Activated T-cell treated with anti-CD3 and anti-CD28 coated beads for 48 hours (primary cell): ENCODE data around the gene ADAMTS2.

Experiments
- DNase-seq: peaks from one replicate; pipeline ENCODE4 v3.0.0-alpha.2; 2020; ENCODE audit warnings: low read depth

ADAMTS2 gene

DNA sequence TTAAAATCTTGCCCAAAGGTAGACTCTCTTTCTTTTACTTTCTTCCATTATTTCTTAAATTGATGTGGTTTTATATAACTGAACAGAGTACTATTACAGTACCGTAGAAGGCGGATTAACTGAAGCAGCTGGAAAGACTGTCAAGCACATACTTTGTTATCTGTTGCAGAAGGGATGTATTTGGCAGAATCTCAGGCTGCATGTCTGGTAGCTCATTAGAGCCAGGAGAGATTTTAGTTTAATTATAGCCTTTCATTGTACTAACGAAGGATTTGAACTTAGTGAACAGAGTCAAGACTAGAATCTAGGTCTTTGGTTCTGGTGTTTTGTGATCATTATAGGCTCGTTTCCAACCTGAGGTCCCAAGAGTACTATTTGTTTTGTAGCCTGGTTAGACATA is 264.5 kb downstream of the ADAMTS2 start:
- DNase-seq = no peak

DNA sequence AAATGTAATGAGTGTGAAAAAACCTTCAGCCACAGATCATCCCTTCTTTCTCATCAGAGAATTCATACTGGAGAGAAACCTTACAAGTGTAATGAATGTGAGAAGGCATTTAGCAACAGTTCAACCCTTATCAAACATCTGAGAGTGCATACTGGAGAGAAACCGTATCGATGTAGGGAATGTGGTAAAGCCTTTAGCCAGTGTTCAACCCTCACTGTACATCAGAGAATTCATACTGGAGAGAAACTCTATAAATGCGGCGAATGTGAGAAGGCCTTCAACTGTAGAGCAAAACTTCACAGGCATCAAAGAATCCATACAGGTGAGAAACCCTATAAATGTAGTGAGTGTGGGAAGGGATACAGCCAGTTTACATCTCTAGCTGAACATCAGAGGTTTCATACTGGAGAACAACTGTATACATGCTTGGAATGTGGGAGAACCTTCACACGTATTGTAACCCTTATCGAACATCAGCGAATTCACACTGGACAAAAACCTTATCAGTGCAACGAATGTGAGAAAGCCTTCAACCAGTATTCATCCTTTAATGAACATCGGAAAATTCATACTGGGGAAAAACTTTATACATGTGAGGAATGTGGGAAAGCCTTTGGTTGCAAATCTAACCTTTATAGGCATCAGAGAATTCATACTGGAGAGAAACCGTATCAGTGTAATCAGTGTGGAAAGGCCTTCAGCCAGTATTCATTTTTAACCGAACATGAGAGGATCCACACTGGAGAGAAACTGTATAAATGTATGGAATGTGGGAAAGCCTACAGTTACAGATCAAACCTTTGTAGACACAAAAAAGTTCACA is 265.9 kb downstream of the ADAMTS2 start:
- no peak for DNase-seq

DNA sequence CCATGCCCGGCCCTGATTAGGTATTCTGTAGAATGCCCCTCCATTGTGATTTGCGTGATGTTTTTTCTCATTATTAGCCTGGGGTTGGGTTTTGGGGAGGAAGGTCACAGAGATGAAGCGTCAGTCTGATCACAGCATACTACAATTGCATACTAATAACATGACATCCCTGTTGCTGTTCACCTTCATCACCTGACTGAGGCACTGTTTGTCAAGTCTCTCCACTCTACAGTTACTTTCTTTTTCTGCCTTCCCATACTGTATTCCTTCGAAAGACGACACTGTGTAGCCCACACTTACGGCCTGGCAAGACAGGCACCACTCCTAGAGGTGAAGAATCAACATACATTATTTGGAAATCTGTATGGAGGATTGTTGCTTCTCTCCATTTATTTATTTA is 279.6 kb downstream of the ADAMTS2 start:
- DNase-seq = no peak

DNA sequence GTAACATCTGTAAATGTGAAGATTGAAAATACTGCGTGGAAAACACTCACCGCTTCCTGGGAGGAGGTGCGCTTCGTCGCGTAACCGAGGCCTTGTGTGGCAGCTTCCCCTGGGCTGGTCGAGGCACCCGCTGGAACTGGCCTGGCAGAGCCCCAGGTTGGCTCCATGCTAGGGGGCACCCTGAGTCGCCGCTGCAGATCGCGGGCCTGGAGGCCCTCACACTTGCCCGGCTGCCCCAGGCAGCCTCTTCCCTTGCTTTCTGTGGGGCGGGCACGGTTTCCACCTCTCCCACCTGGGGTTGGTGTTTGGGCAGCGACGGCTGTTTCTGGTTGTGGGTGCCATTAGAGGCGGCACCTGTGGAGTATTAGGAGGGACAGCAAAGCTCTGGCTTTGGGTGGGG is 284.2 kb downstream of the ADAMTS2 start:
- no peak for DNase-seq
